GM23338 (cell line): ENCODE measurements around the gene FHIT.

Experiments
- CTCF ChIP-seq, 2 experiments: fragments of 200-600 bp in 1 of 2; sonication (generic) in 1 of 2; conservative IDR thresholded peaks; 2 replicates each; pipeline versions ENCODE4 v1.5.1 to v1.6.1; 2016 to 2017; ENCODE audit warnings: antibody characterized with exemption in 2 of 2, low read depth in 2 of 2, mild to moderate bottlenecking in 2 of 2, moderate library complexity in 1 of 2
- EZH2phosphoT487 ChIP-seq: fragments of 200-600 bp; sonication (generic); IDR thresholded peaks from one replicate; pipeline ENCODE4 v1.8.1; 2018; ENCODE audit warnings: antibody characterized with exemption; ENCODE audit not compliant: unreplicated experiment

DNA sequence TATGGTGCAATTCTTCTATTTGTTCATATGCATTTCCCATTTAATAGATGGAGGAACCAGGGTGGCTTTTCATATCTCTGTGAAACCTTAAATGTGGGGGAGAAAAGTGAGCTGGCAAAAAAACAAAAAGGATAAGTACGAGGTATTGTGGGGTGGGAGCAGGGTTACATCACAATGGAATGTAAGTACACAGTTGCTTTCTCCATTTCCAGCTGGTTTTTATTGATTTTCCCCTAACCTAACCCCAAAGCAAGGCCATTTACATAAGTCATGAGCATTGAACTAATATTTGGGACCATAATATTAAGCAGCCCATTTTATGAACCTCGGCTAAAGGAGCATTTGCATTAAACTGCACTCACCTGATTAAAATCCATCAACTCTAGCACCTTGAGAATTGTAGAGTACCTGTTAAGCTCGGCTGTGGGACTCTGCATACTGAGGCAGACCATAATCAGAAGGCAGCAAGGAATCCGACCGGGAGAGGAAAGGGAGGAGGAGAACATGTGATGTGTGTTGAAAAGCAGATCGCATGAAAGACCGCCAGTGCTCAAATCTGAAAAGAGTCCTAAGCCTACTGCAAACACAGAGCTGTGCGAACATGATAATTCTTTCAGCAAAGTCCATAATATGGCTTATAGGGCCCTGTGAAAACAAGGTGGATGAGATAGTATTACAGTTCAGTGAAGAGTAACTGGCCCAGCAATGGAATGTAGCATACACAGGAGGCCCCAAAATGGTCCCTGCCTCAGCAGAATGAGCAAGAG lies 513.4 kb downstream of the FHIT start:
- TF ChIP-seq CTCF (conservative IDR thresholded peaks at IDR 0.05; ENCODE audit: low read depth in 2 of 2), result no peak
- no peak for TF ChIP-seq EZH2phosphoT487
